Stimulated activated CD4-positive, alpha-beta T cell treated with anti-CD3 and anti-CD28 coated beads, TNF-alpha, amount 100 ng/mL, for 1 hour (primary cell): ENCODE results near the gene SLC29A2.
"Not testable (repeated sequence)": the region's sequence is repeated elsewhere in the genome, so short reads cannot be mapped to it uniquely, and the experiment has no call there.

Experiments
- DNase-seq, 3 donors: peaks; one replicate each; pipeline ENCODE4 v3.0.0-alpha.2; 2020; ENCODE audit warnings: low read depth in 3 of 3, low spot score in 1 of 3

SLC29A2 gene

GRCh38 chr11:66350560-66351235 is 20.9 kb downstream of the SLC29A2 start:
- DNase-seq, result not testable (repeated sequence)

GRCh38 chr11:66349084-66349386 is 22.5 kb downstream of the SLC29A2 start:
- DNase-seq, result no peak

GRCh38 chr11:66347425-66348276 is 23.9 kb downstream of the SLC29A2 start, which contains the start of gene B4GAT1:
Gene B4GAT1 (minus strand): TSS chr11:66347629. CDS start chr11:66347545, 84 bp downstream.
- peak; percentile 50 to 80 (median 77) for DNase-seq

GRCh38 chr11:66346476-66347424 is 24.8 kb downstream of the SLC29A2 start:
- no peak for DNase-seq

- no peak for DNase-seq
Observed at GRCh38 chr11:66345316-66345649, 26.3 kb downstream of the SLC29A2 start.

GRCh38 chr11:66344550-66345315 is 26.8 kb downstream of the SLC29A2 start, which contains the start of gene BRMS1:
Gene BRMS1 (minus strand): TSS chr11:66345104. CDS start chr11:66342234, 2,870 bp downstream.
- peak; percentile 79 to 89 (median 87) for DNase-seq

GRCh38 chr11:66343176-66343575 is 28.4 kb downstream of the SLC29A2 start:
- no peak for DNase-seq

- DNase-seq, result no peak
Observed at GRCh38 chr11:66341502-66342126, 29.9 kb downstream of the SLC29A2 start.

GRCh38 chr11:66340596-66341501 is 30.7 kb downstream of the SLC29A2 start:
- no peak for DNase-seq

GRCh38 chr11:66339686-66340483 is 31.7 kb downstream of the SLC29A2 start:
- no peak for DNase-seq

- DNase-seq, result no peak
Observed at GRCh38 chr11:66339162-66339675, 32.3 kb downstream of the SLC29A2 start.

- DNase-seq, result no peak
Observed at GRCh38 chr11:66338276-66339161, 33.0 kb downstream of the SLC29A2 start.

- no peak for DNase-seq
Observed at GRCh38 chr11:66337103-66337899, 34.3 kb downstream of the SLC29A2 start.

GRCh38 chr11:66336234-66337102 is 35.1 kb downstream of the SLC29A2 start, which contains the start of gene RIN1:
Gene RIN1 (minus strand): TSS chr11:66336434. CDS start chr11:66336402, 32 bp downstream.
- DNase-seq, result no peak
